Epithelial cell of esophagus (primary cell): ENCODE data around the gene LCT.
"Not testable (repeated sequence)": the region's sequence is repeated elsewhere in the genome, so short reads cannot be mapped to it uniquely, and the experiment has no call there.

Source experiments
- DNase-seq: peaks from one replicate; pipeline ENCODE4 v3.0.0; 2010; ENCODE audit warnings: low read depth
- H3K4me3 ChIP-seq: 2 replicates; pipeline ENCODE4 v1.5.1; 2011; ENCODE audit warnings: mild to moderate bottlenecking, low read length, control low read depth
- TF ChIP-seq, protein P1 (sequence below): IDR thresholded peaks from 2 replicates; pipeline ENCODE4 v1.5.1; 2011; ENCODE audit warnings: low read depth, mild to moderate bottlenecking, low read length, control low read depth, inconsistent platforms; ENCODE audit not compliant: insufficient read depth; ENCODE audit errors: missing control alignments

Gene LCT

DNA sequence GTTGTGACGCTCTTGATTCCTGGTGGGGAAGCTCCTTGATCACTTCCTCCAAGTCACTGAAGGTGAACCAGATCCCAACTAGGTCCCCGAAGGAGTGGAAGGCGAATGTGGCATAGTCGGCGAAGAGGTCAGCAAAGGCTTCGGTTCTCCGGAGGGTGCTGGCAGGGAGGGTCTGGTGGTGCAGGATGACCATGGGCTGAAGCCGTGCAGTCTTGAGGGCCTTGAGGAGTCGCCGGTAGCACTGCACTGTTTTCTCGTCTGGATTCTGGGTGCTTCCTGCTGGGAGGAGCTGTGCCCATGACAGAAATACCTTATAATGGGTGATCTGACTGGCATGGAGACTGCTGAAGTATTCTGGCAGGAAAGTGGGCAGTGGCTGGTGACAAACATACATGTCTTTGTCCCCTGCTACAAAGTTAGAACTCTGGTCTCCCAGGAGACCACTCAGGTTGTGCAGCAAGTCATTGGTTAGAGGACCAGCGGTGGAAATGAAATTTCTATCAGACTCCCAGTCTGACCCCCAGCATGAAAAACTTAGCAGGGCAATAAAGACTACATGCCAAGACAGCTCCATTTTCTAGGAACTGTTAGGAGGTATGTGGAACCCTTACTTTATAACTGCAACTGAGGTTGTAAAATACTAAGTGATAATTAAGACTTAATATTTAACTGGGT is at the start of gene LCT:
LCT (minus strand) TSS at position 589 of the 675 bp plus-strand sequence; CDS start at position 574, 15 bp downstream.
- no peak for DNase-seq
- no peak within 1 kb of the TSS for H3K4me3 ChIP-seq
- TF ChIP-seq, protein P1, sequence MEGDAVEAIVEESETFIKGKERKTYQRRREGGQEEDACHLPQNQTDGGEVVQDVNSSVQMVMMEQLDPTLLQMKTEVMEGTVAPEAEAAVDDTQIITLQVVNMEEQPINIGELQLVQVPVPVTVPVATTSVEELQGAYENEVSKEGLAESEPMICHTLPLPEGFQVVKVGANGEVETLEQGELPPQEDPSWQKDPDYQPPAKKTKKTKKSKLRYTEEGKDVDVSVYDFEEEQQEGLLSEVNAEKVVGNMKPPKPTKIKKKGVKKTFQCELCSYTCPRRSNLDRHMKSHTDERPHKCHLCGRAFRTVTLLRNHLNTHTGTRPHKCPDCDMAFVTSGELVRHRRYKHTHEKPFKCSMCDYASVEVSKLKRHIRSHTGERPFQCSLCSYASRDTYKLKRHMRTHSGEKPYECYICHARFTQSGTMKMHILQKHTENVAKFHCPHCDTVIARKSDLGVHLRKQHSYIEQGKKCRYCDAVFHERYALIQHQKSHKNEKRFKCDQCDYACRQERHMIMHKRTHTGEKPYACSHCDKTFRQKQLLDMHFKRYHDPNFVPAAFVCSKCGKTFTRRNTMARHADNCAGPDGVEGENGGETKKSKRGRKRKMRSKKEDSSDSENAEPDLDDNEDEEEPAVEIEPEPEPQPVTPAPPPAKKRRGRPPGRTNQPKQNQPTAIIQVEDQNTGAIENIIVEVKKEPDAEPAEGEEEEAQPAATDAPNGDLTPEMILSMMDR: no peak

DNA sequence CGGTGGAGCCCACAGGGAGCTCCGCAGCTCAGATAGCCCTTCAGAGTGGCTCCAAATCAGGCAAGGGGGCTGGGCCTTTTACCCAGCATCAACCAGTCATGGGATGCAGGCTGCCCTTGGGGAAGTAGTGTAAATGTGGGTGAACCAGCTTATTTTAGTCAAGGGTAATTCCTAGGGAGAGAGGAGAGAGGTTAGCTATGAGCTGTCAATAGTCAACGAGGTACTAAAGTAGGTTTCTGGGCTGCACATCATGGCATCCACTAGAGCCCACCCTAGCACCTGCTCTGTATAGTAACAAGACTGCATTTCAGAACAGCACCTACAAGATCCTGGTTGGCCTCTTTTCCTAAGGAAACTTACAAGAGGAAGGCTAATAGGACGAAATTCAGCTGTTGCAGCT is 48.7 kb upstream of the LCT start:
- TF ChIP-seq, protein P1: no peak
- H3K4me3 ChIP-seq: no peak overlapping the region
- no peak for DNase-seq

DNA sequence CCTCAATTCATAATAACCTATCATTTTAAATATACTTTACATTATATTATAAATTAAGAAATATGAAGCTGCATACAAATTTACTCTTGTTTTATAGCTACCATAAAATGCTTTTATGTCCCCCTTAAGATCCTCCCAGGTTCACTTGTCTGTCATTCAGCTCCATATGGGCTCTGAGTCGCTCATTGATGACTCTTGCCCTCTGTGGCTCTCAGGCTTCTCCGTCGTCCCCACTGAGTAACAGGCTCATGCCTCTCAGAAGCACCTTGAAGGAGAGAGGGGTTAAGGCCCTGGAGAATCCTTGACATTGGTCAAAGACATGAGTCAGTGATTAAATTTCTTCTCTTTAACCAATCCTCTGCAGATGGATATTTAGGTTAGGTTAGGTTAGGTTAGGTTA is 45.4 kb upstream of the LCT start:
- no peak overlapping the region for H3K4me3 ChIP-seq
- TF ChIP-seq, protein P1: no peak

DNA sequence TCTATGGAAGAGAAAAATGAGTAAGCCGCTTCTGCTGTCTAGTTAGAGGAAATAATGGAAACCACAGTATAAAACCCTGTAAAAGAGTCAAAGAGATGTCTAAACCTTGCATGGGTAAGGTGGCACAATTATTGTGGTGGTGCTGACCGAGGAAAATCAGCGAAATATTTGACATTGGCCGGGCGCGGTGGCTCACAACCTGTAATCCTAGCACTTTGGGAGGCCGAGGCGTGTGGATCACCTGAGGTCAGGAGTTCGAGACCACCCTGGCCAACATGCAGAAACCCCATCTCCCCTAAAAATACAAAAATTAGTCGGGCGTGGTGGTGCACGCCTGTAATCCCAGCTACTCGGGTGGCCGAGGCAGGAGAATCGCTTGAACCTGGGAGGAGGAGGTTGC is 39.8 kb upstream of the LCT start:
- peak overlapping the region; percentile 65 for H3K4me3 ChIP-seq
- DNase-seq: not testable (repeated sequence)

More for the DNA sequence above, 45.4 kb upstream of the LCT start:
- no peak for DNase-seq

DNA sequence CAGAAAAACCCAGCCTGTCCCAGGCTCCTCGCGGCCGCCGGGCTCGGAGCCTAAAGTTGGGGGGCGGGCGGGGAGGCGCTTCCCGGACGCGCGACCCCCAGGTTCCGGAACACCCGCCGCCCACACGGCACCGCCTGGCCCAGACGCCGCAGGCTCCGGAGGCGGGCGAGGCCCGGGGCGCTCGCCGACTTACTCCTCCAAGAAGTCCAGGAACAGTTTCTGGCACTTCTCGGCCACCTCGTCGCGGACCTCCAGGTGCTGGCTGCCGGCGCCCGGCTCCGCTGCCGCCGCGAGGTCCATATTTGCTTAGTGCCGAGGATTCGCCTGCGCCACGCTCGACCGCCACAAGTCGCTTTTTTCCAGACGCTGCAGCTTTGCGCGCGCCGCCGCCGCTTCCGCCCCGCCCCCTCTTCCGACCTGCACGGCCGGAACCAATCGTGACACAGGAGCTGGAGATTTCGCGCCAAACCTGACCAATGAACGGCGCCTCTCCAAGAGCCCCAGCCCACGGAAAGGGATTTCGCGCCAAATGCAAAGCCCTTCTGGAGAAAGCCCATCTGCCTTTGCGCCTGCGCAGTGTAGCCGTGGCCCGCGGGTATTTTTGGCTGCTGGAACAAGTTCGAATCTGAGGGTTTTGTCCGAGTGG is 39.2 kb upstream of the LCT start, which contains the start of gene MCM6:
MCM6 (minus strand) TSS at position 378 of the 646 bp plus-strand sequence; CDS start at position 300, 78 bp downstream.
- peak; percentile 99 for DNase-seq
- TF ChIP-seq, protein P1: no peak
- H3K4me3 ChIP-seq: peak within 1 kb of the TSS; percentile 65

DNA sequence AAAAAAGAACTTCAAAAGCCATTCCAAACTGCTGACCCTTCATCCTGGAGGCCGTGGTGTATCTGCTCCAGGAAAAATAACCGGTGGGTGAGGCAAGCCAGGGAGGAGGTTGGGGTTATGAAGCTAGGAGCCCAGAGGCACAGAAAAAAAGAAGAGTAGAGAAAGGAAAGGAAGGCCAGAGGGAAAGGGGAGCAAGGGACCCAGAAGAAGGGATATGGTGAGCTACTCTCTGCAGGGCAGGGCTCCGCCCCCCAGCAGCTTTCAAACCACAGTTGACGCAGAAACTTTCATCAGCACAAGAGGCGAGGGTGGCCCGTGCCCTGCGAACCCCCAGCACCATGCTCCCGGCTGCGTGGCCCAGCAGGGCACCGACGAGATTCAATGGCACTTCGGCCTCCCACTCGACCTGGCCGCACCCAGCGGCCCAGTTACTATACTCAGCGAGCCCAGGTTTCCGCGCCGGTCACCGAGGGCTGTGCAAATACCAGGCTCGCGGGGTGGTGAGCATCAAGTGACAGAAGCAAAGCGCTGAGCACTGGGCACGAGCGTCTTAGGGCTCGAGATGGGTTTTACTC is 38.6 kb upstream of the LCT start:
- peak overlapping the region; percentile 65 for H3K4me3 ChIP-seq
- TF ChIP-seq, protein P1: no peak
- peak; percentile 41 for DNase-seq

DNA sequence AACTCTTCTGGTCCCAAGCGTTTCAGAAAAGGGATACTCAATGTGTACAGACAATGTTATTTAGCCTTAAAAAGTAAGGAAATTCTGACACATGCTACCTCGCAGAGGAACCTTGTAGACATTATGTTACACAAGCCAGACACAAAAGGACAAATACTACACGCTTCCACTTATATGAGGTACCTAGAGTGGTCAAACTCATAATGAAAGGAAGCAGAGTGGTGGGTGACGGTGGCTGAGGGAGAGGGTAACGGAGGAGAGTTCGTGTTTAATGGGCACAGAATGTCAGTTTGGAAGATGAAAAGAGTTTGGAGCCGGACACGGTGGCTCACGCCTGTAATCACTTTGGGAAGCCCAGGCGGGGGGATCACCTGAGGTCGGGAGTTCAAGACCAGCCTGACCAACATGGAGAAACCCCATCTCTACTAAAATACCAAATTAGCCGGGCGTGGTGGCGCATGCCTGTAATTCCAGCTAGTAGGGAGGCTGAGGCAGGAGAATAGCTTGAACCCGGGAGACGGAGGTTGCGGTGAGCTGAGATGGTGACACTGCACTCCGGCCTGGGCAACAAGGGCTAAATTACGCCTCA is 37.9 kb upstream of the LCT start:
- H3K4me3 ChIP-seq: peak overlapping the region; percentile 65
- DNase-seq: no peak
- TF ChIP-seq, protein P1: no peak
